Adipose tissue (tissue), 3 donors: Measurements from ENCODE around the gene TAF11L4. TPM values are rescaled to one million over a fixed set of nuclear protein-coding genes. Genes with fewer than 3 reads are reported as not detected.
"Not testable (repeated sequence)": the region's sequence is repeated elsewhere in the genome, so short reads cannot be mapped to it uniquely, and the experiment has no call there.

Experiments used
- H3K27ac ChIP-seq: one replicate; pipeline ENCODE4 v1.5.1; 2013; ENCODE audit warnings: low read depth, low read length
- WGBS, 3 donors: extraction: QIAGEN DNeasy Blood & Tissue Kit; methylation state at CpG; one replicate each; pipeline ENCODE4 v1.1.7; 2013; 5-methylcytosine and 5-hydroxymethylcytosine counted together
- polyA plus RNA-seq, 3 donors: library from polyadenylated mRNA; stranded (reverse); fragments of 200-250 nt; gene quantifications; one replicate each; pipeline ENCODE4 v1.2.3, GENCODE V29; 2013
- donor health status: healthy with polysubstance abuse.
- donor health status: Bipolar disorder and iron deficiency.
- donor health status: healthy.

Gene TAF11L4
- not detected for polyA plus RNA-seq

DNA sequence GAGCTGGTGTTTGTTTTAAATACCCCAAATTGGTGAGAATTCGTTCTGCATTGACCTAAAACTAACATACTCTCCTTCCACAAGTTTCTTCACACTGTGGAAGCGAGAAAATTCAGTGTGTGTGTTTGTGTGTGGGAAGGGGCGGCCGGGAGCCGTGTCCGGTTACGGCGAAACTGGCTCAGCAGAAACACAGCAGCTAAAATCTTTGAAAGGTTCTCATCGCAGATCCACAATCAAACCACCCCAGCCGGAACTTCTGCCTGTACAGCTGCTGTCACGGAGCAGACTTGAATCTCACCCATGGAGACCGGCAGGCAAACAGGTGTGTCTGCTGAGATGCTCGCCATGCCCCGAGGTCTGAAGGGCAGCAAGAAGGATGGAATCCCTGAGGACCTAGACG, at the start of gene TAF11L4:
Gene TAF11L4, plus strand, starts transcription at position 301 of the 400 bp plus-strand sequence.
- not testable (repeated sequence) for H3K27ac ChIP-seq
- no CpG with 5 or more reads among the region's 15 CpGs for WGBS, 3 donors

DNA sequence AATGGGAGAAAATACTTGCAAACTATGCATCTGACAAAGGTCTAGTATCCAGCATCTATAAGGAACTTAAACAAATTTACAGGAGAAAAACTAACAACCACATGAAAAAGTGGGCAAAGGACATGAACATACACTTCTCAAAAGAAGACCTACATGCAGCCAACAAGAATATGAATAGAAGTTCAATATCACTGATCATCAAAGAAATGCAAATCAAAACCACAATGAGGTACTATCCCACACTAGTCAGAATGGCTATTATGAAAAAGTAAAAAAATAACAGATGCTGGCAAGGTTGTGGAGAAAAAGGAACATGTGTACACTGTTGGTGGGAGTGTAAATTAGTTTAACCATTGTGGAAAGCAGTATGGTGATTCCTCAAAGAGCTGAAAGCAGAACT, 46.5 kb upstream of the TAF11L4 start:
- not testable (repeated sequence) for H3K27ac ChIP-seq

GRCh38 chr5:17477043-17477442, 44.6 kb upstream of the TAF11L4 start:
- H3K27ac ChIP-seq, result no peak overlapping the region
- WGBS, 3 donors, result 79 to 94% (median 85%) methylated on average over 3 of the region's 3 CpGs

- 68 to 74% (median 70%) methylated on average over 7 of the region's 7 CpGs for WGBS, 3 donors
- no peak overlapping the region for H3K27ac ChIP-seq
These were observed 43.9 kb upstream of the TAF11L4 start for GRCh38 chr5:17477573-17478265.

GRCh38 chr5:17481378-17481777, 40.2 kb upstream of the TAF11L4 start:
- 67 to 85% (median 80%) methylated on average over 4 of the region's 4 CpGs for WGBS, 3 donors
- H3K27ac ChIP-seq, result no peak overlapping the region

- WGBS, 3 donors, result 64 to 74% (median 73%) methylated on average over 2 of the region's 2 CpGs
- no peak overlapping the region for H3K27ac ChIP-seq
These were observed 38.8 kb upstream of the TAF11L4 start for GRCh38 chr5:17482790-17483189.

DNA sequence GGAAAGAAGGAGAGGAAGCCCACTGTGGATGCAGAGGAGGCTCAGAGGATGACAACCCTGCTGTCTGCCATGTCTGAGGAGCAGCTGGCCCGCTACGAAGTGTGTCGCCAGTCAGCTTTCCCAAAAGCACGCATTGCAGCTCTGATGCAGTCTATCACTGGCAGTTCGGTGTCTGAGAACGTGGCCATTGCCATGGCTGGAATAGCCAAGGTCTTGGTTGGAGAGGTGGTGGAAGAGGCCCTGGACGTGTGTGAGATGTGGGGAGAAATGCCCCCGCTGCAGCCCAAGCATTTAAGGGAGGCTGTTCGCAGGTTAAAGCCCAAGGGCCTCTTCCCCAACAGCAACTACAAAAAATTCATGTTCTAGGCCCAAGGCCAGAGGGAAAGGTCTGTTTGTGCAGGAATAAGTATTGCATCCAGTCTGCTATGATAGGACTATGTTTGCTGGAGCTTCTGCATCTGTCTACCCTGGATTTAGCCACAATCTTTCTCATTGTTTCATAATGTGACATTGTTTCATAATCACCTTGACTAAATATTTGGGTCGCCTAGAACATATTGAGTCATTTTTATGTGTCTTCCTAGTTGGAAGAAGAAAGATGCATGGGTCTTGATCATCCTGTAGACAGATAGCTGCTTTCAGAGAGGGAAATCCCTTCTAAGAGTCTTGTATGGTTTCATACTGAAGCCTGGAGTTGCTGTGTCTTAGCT, 35.0 kb upstream of the TAF11L4 start:
- 81 to 90% (median 87%) methylated on average over 10 of the region's 10 CpGs for WGBS, 3 donors
- not testable (repeated sequence) for H3K27ac ChIP-seq

DNA sequence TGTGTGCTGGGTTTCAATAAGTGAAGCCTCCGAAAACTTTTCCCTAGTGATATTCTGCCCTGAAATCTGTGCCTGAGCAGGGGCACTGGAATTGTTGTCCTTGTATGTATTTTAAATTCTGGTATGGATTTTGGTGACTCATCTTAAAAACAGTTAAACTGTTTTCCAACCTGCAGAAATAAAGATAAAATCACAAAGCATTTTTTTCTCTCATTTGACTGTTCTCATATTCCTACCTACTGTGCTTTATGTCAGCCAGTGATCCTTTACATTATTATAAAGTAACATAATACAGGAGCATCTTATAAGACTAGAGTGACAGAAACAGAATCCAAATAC, 34.5 kb upstream of the TAF11L4 start:
- 73 to 97% (median 95%) methylated on average over 1 of the region's 1 CpG for WGBS, 3 donors
- H3K27ac ChIP-seq, result no peak overlapping the region

DNA sequence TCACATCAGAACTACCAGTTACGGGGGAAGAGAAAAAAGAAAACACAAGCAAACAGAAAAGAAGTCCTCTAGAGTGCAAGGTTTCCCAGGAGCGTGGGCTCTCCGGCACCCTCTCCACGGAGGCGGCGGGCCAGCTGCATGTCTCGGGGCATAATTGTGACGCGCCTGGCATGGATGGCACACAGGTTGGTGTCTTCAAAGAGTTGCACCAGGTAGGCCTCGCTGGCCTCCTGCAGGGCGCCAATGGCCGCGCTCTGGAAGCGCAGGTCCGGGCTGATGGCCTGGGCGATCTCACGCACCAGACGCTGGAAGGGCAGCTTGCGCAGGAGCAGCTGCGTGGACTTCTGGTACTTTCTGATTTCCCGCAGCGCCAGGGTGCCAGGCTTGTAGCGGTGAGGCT, 30.3 kb upstream of the TAF11L4 start:
- WGBS, 3 donors, result 91 to 96% (median 95%) methylated on average over 17 to 22 of the region's 23 CpGs
- H3K27ac ChIP-seq, result not testable (repeated sequence)

DNA sequence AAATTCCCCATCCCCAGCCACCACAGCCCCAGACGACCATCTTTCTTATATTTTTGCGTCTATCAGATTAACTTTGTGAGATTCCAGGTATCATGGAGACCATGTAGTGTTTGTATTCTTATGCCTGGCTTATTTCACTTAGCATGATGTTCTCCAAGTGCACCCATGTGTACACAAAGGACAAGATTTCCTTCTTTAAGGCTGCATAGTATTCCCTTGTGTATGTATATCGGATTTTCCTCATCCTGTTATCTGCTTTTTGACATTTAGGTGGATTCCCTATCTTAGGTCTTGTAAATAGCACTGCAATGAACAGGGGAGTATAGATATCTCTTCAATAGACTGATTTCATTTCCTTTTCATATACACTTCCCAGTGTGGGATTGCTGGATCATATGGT, 28.8 kb upstream of the TAF11L4 start:
- 70 to 94% (median 89%) methylated on average over 3 of the region's 3 CpGs for WGBS, 3 donors
- no peak overlapping the region for H3K27ac ChIP-seq

- no peak overlapping the region for H3K27ac ChIP-seq
- WGBS, 3 donors, result 51 to 76% (median 74%) methylated on average over 4 of the region's 4 CpGs
These were observed 24.2 kb upstream of the TAF11L4 start for GRCh38 chr5:17497446-17497845.

GRCh38 chr5:17497931-17498330, 23.7 kb upstream of the TAF11L4 start, which contains the start of gene TAF11L2:
TSS of gene TAF11L2 (plus strand) at chr5:17498231.
- 71 to 92% (median 90%) methylated on average over 8 of the region's 8 CpGs for WGBS, 3 donors
- H3K27ac ChIP-seq, result not testable (repeated sequence)

- no peak overlapping the region for H3K27ac ChIP-seq
- 84 to 95% (median 92%) methylated on average over 17 of the region's 17 CpGs for WGBS, 3 donors
These were observed 9.8 kb upstream of the TAF11L4 start for GRCh38 chr5:17511775-17512325.

GRCh38 chr5:17517526-17517925, 4.1 kb upstream of the TAF11L4 start:
- WGBS, 3 donors, result 80 to 85% (median 82%) methylated on average over 8 of the region's 12 CpGs
- not testable (repeated sequence) for H3K27ac ChIP-seq

GRCh38 chr5:17518067-17518466, 3.5 kb upstream of the TAF11L4 start, which contains the start of gene TAF11L3:
TSS of gene TAF11L3 (plus strand) at chr5:17518367.
- WGBS, 3 donors, result no CpG with 5 or more reads among the region's 15 CpGs

GRCh38 chr5:17519508-17519907, 2.1 kb upstream of the TAF11L4 start:
- H3K27ac ChIP-seq, result not testable (repeated sequence)
- WGBS, 3 donors, result 86 to 93% (median 91%) methylated on average over 8 of the region's 14 CpGs

More at GRCh38 chr5:17518067-17518466, 3.5 kb upstream of the TAF11L4 start, which contains the start of gene TAF11L3:
- not testable (repeated sequence) for H3K27ac ChIP-seq

GRCh38 chr5:17524935-17525334, 3.3 kb downstream of the TAF11L4 start, which contains the start of gene TAF11L5:
TSS of gene TAF11L5 (plus strand) at chr5:17525235.
- no CpG with 5 or more reads among the region's 15 CpGs for WGBS, 3 donors
- not testable (repeated sequence) for H3K27ac ChIP-seq

- not testable (repeated sequence) for H3K27ac ChIP-seq
- 88 to 93% (median 93%) methylated on average over 9 of the region's 17 CpGs for WGBS, 3 donors
These were observed 4.9 kb downstream of the TAF11L4 start for GRCh38 chr5:17526504-17526903.

- no CpG with 5 or more reads among the region's 15 CpGs for WGBS, 3 donors
- H3K27ac ChIP-seq, result not testable (repeated sequence)
These were observed 6.8 kb downstream of the TAF11L4 start, which contains the start of gene TAF11L6 for GRCh38 chr5:17528369-17528768. TSS of gene TAF11L6 (plus strand) at chr5:17528669.
